Muscle of leg (tissue), 11 donors: Measurements from ENCODE around the gene SLC44A3. TPM values are rescaled to one million over a fixed set of nuclear protein-coding genes. Genes with fewer than 3 reads are reported as not detected.
"Not testable (repeated sequence)": the region's sequence is repeated elsewhere in the genome, so short reads cannot be mapped to it uniquely, and the experiment has no call there.

Experiments
- DNase-seq: peaks from one replicate; pipeline ENCODE4 v3.0.0; 2013
- H3K27ac ChIP-seq: one replicate; pipeline ENCODE4 v1.5.1; 2013; ENCODE audit warnings: mild to moderate bottlenecking, low read length, control low read depth
- H3K27me3 ChIP-seq: one replicate; pipeline ENCODE4 v1.6.1; 2013; ENCODE audit warnings: low read length; ENCODE audit not compliant: control insufficient read depth, insufficient read depth
- H3K36me3 ChIP-seq: one replicate; pipeline ENCODE4 v1.6.1; 2013; ENCODE audit warnings: low read length; ENCODE audit not compliant: control insufficient read depth, insufficient read depth
- H3K4me1 ChIP-seq: one replicate; pipeline ENCODE4 v1.6.1; 2013; ENCODE audit warnings: low read length; ENCODE audit not compliant: control insufficient read depth, insufficient read depth
- H3K4me3 ChIP-seq: one replicate; pipeline ENCODE4 v1.5.1; 2013; ENCODE audit warnings: low read length, control low read depth
- H3K9me3 ChIP-seq: replicated peaks from 2 replicates; pipeline ENCODE4 v1.6.1; 2013; ENCODE audit warnings: low read depth, low read length; ENCODE audit not compliant: control insufficient read depth
- WGBS: methylation state at CpG from one replicate; pipeline ENCODE4 v1.1.5; 2013; ENCODE audit warnings: missing lambda C conversion rate; ENCODE audit not compliant: insufficient coverage; 5-methylcytosine and 5-hydroxymethylcytosine counted together
- polyA plus RNA-seq, 8 donors: library from polyadenylated mRNA; unstranded; fragments of 120-200 nt; gene quantifications; one replicate each; pipeline versions ENCODE4 v1.2.1 to v1.2.3, GENCODE V29; 2013; ENCODE audit warnings: inconsistent platforms in 1 of 8, low replicate concordance in 1 of 8; ENCODE audit not compliant: insufficient read length in 8 of 8, insufficient read depth in 1 of 8
- total RNA-seq: library from RNA; stranded (reverse); fragments of 120-200 nt; gene quantifications from one replicate; pipeline ENCODE4 v1.2.4, GENCODE V29; 2013

The SLC44A3 gene
- total and polyA plus RNA-seq, 9 donors: 2.1 to 5.2 (median 3.7) TPM

GRCh38 chr1:94828251-94828650 is 8.1 kb downstream of the SLC44A3 start:
- Histone ChIP-seq H3K36me3 (peaks cover 2% of the 10 kb centered on the region), H3K27ac (no peak overlapping the region), H3K9me3 (no peaks in the 10 kb centered on the region), H3K4me3 (no peak overlapping the region), H3K4me1 (no peaks in the 10 kb centered on the region), H3K27me3 (peaks cover 2% of the 10 kb centered on the region)
- no peak for DNase-seq

GRCh38 chr1:94831641-94832040 is 11.5 kb downstream of the SLC44A3 start:
- no peaks in the 10 kb centered on the region for H3K4me1 ChIP-seq
- WGBS: 83% methylated on average over 2 of the region's 6 CpGs
- H3K36me3 ChIP-seq: peaks cover 2% of the 10 kb centered on the region
- no peaks in the 10 kb centered on the region for H3K27me3 ChIP-seq
- H3K27ac ChIP-seq: no peak overlapping the region
- H3K9me3 ChIP-seq: no peaks in the 10 kb centered on the region
- no peak for DNase-seq
- H3K4me3 ChIP-seq: no peak overlapping the region

- WGBS: no CpG with 5 or more reads among the region's 1 CpG
- no peaks in the 10 kb centered on the region for H3K9me3 ChIP-seq
- no peak overlapping the region for H3K27ac ChIP-seq
- H3K4me3 ChIP-seq: no peak overlapping the region
- peaks cover 1% of the 10 kb centered on the region for H3K36me3 ChIP-seq
- no peak for DNase-seq
- H3K27me3 ChIP-seq: no peaks in the 10 kb centered on the region
- H3K4me1 ChIP-seq: no peaks in the 10 kb centered on the region
Measured at GRCh38 chr1:94832446-94832845, 12.3 kb downstream of the SLC44A3 start.

- Histone ChIP-seq H3K4me1 (no peaks in the 10 kb centered on the region), H3K27ac (no peak overlapping the region), H3K36me3 (no peaks in the 10 kb centered on the region), H3K27me3 (no peaks in the 10 kb centered on the region), H3K4me3 (no peak overlapping the region), H3K9me3 (no peaks in the 10 kb centered on the region)
- no peak for DNase-seq
- 81% methylated on average over 6 of the region's 6 CpGs for WGBS
Measured at GRCh38 chr1:94832931-94833585, 12.9 kb downstream of the SLC44A3 start.

GRCh38 chr1:94836891-94837290 is 16.7 kb downstream of the SLC44A3 start:
- H3K27me3 ChIP-seq: no peaks in the 10 kb centered on the region
- DNase-seq: no peak
- H3K36me3 ChIP-seq: no peaks in the 10 kb centered on the region
- no CpG with 5 or more reads among the region's 2 CpGs for WGBS
- no peaks in the 10 kb centered on the region for H3K9me3 ChIP-seq
- H3K4me3 ChIP-seq: no peak overlapping the region
- H3K4me1 ChIP-seq: no peaks in the 10 kb centered on the region
- H3K27ac ChIP-seq: no peak overlapping the region

- H3K27me3 ChIP-seq, H3K9me3 ChIP-seq, H3K4me1 ChIP-seq, DNase-seq, H3K27ac ChIP-seq, H3K36me3 ChIP-seq, H3K4me3 ChIP-seq: not testable (repeated sequence)
- 84% methylated on average over 8 of the region's 9 CpGs for WGBS
Measured at GRCh38 chr1:94840381-94840780, 20.2 kb downstream of the SLC44A3 start.

- Histone ChIP-seq H3K4me3 (no peak overlapping the region), H3K27ac (no peak overlapping the region), H3K9me3 (no peaks in the 10 kb centered on the region), H3K27me3 (no peaks in the 10 kb centered on the region), H3K4me1 (no peaks in the 10 kb centered on the region), H3K36me3 (no peaks in the 10 kb centered on the region)
- 95% methylated on average over 3 of the region's 5 CpGs for WGBS
- no peak for DNase-seq
Measured at GRCh38 chr1:94840808-94841207, 20.7 kb downstream of the SLC44A3 start.

GRCh38 chr1:94843430-94843829 is 23.3 kb downstream of the SLC44A3 start:
- H3K27ac ChIP-seq: no peak overlapping the region
- no peaks in the 10 kb centered on the region for H3K9me3 ChIP-seq
- DNase-seq: no peak
- no peaks in the 10 kb centered on the region for H3K4me1 ChIP-seq
- no peaks in the 10 kb centered on the region for H3K36me3 ChIP-seq
- WGBS: 69% methylated on average over 3 of the region's 6 CpGs
- no peaks in the 10 kb centered on the region for H3K27me3 ChIP-seq
- H3K4me3 ChIP-seq: no peak overlapping the region

GRCh38 chr1:94843846-94844245 is 23.7 kb downstream of the SLC44A3 start:
- DNase-seq: no peak
- Histone ChIP-seq H3K27ac (no peak overlapping the region), H3K27me3 (no peaks in the 10 kb centered on the region), H3K4me3 (no peak overlapping the region), H3K36me3 (no peaks in the 10 kb centered on the region), H3K9me3 (no peaks in the 10 kb centered on the region), H3K4me1 (no peaks in the 10 kb centered on the region)
- WGBS: no CpG with 5 or more reads among the region's 4 CpGs

GRCh38 chr1:94846308-94846707 is 26.2 kb downstream of the SLC44A3 start:
- H3K36me3 ChIP-seq: no peaks in the 10 kb centered on the region
- H3K27me3 ChIP-seq: no peaks in the 10 kb centered on the region
- no peak overlapping the region for H3K27ac ChIP-seq
- no peaks in the 10 kb centered on the region for H3K4me1 ChIP-seq
- no peak for DNase-seq
- no peaks in the 10 kb centered on the region for H3K9me3 ChIP-seq
- WGBS: 85% methylated on average over 4 of the region's 5 CpGs
- H3K4me3 ChIP-seq: no peak overlapping the region

- Histone ChIP-seq H3K9me3 (no peaks in the 10 kb centered on the region), H3K4me1 (peaks cover 10% of the 10 kb centered on the region), H3K27ac (no peak overlapping the region), H3K27me3 (no peaks in the 10 kb centered on the region), H3K36me3 (no peaks in the 10 kb centered on the region), H3K4me3 (no peak overlapping the region)
- no CpG with 5 or more reads among the region's 1 CpG for whole genome bisulfite sequencing
- no peak for DNase-seq
Measured at GRCh38 chr1:94851571-94851970, 31.4 kb downstream of the SLC44A3 start.
